GM21515 (cell line): ENCODE measurements around the gene RXFP4.
A peak's percentile ranks its signal among the peaks of the same experiment; 100 is the strongest.
"Not testable (repeated sequence)": the region's sequence is repeated elsewhere in the genome, so short reads cannot be mapped to it uniquely, and the experiment has no call there.

Source experiments
- ATAC-seq: cut with Tn5 transposase; IDR thresholded peaks from one replicate; pipeline ENCODE4 v1.9.1; 2021; ENCODE audit not compliant: unreplicated experiment

RXFP4 gene, protein sequence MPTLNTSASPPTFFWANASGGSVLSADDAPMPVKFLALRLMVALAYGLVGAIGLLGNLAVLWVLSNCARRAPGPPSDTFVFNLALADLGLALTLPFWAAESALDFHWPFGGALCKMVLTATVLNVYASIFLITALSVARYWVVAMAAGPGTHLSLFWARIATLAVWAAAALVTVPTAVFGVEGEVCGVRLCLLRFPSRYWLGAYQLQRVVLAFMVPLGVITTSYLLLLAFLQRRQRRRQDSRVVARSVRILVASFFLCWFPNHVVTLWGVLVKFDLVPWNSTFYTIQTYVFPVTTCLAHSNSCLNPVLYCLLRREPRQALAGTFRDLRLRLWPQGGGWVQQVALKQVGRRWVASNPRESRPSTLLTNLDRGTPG

DNA sequence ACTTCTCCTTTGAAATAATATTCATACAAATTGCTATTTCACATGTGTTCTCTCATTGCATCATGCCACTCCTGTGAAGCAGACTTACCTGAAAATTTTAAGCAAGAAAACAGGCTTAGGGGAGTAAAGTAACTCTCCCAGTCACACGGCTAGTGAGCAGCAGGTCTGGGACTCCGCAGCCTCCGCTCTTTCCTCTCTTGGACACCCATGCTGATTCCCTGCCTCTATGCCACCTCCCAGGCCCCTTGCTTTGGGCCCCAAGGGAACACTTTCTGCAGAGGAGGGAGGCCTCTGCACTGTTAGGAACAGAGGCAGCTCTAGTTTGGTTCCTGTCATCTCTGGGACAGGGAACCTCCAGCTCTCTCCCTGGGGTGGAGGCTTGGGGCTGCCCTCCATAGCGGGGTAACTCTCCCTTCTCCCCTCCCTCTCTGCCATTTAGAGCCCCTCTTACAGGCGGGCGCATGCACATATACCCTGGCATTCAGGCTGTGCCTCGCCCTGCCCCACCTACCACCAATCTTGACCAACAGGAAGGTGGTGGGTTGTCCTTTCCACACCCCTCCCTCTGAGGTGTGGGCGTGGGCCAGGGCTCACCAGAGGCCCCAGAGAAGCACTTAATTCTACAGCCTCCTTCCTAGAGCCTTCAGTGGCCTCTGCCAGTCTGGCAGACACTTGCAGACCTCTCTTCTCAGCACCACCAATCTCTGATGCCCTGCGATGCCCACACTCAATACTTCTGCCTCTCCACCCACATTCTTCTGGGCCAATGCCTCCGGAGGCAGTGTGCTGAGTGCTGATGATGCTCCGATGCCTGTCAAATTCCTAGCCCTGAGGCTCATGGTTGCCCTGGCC lies at the start of gene RXFP4:
RXFP4 (plus strand) TSS at position 646 of the 852 bp plus-strand sequence; CDS start at position 718, 72 bp downstream.
- no peak for ATAC-seq

DNA sequence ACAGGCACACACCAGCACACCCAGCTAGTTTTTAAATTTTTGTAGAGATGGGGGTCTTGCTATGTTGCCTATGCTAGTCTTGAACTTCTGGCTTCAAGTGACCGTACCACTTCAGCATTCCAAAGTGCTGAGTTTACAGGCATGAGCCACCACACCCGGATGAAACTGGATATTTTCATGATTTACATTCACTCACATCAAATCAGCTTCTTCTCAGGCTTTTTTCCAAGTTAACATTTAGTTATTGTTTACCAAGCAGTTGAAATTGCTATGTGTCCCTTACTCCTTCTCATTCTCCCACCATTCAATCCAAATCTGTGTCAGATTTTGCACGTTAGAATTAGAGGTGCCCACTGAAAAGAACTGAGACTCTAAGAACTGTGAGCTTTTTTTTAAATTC lies 48.6 kb upstream of the RXFP4 start:
- no peak for ATAC-seq

DNA sequence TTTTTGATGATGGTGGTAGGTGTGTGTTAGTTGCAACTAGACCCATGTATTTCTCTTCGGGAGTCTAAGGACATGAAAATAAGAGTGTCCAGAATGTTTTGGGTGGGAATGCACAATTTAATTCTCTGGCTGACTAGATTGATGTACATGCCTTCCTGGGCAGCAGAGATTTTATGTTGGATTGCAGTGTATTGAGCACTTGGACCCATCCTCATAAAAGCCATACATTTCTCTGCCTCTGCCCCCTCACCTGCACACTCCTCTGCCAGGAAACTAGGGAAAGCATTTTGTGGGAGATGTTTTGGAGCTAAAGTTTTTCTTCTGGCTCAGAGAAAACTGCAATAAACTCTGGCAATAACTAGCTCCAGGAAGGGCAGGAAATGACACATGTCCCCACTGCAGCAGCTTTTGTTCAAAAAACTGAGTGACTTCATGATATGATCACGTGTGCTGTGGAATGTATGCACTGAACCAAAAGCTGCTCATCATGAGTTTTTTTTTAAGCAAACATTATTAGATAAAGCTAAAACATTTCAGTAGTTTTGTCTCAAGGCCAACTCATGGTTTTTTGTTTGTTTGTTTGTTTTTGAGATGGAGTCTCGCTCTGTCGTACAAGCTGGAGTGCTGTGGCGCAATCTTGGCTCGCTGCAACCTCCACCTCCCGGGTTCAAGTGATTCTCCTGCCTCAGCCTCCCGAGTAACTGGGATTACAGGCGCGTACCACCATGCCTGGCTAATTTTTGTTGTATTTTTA lies 47.9 kb upstream of the RXFP4 start:
- no peak for ATAC-seq

DNA sequence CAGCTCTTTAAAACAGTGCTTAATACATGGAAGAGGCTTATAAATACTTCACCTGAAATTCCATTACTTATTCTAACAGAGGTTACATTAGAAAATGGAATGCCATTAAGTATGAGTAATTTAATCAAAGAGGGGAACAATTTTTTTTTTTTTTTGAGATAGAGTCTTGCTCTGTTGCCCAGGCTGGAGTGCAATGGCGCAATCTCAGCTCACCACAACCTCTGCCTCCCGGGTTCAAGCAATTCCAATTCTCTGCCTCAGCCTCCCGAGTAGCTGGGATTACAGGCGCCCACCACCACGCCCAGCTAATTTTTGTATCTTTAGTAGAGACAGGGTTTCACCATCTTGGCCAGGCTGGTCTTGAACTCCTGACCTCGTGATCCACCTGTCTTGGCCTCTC lies 45.8 kb upstream of the RXFP4 start:
- not testable (repeated sequence) for ATAC-seq

DNA sequence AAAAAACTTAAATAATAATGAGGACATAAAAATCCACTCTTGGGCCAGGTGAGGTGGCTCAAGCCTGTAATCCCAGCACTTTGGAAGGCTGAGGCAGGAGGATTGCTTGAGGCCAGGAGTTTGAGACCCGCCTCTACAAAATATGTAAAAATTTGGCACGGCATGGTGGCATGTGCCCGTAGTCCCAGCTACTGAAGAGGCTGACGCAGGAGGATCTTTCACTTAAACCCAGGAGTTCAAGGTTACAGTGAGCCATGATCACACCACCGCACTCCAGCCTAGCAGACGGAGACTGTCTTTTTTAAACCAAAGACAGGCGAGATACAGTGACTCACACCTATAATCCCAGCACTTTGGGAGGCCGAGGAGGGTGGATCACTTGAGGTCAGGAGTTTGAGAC lies 45.0 kb upstream of the RXFP4 start:
- not testable (repeated sequence) for ATAC-seq

DNA sequence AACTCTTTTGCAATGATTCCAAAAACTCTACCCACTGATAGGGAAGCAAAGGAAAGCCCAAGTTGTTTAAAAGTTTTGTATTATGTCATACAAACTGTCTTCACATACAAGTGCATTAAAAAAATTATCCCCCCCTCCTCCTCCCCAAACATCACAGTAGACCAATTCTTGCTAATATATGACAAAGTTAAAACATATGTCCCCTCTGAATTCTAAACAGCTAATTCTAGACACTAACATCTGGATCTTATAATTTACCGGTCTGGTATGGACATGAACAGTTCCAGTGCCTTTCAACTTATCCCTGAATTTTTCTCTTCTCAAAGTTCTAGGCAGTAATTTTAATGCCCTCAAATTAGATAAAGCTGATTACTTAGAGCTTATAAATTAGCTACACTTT lies 43.7 kb upstream of the RXFP4 start:
- no peak for ATAC-seq

DNA sequence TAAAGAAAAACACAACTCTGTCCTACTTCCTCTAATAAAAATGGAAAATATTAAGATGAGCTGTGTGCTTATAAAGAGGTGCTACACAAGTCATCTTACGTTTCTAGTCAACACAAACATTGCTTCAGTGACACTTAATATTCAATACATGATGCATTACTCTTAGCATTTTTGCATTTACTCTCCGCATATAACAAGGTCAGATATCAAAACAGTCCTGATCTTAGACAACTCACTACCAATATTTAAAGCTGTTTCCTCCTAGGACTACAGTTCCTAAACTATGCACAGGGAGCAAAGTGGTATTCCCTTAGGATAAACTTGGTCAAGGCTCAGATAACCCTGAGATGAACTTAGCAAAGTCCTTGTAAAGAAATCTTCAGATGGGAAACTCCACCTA lies 42.5 kb upstream of the RXFP4 start:
- ATAC-seq = no peak

DNA sequence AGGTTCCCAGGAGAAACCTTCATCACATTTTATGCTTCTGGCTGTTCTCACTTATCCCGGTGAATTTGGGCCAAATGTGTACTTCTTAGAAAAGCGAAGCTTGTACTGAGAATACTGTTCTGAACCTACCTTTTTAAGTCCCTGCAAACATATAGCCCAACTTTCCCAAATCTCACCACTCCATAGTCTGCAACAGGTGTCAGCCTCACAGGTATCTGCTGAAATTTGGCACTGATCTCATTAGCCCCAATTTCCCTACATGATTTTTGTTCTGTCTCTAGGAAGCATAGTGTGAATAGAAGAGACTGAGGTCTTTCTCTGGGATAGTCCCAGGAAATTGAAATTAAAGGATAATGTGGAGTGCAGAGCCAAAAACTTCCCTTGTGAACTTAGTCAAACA lies 41.8 kb upstream of the RXFP4 start:
- ATAC-seq = no peak

DNA sequence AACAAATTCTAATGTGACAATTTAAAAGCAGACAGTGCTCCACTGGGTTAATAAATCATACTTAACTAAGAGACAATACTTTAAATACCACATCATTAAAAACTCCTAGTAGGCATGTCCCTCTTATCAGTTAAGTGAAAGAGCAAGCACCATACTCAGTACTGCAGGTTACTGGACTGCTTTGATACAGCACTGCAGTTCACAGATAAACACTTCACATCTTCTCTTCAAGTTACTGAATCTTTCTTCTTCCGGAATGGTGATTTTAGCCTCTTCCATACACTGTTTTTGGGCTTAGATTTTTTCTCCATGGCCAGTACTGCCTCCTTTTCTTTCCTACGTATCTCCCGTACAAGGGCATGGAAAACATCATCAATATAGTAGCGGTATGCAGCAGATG lies 41.3 kb upstream of the RXFP4 start:
- no peak for ATAC-seq

DNA sequence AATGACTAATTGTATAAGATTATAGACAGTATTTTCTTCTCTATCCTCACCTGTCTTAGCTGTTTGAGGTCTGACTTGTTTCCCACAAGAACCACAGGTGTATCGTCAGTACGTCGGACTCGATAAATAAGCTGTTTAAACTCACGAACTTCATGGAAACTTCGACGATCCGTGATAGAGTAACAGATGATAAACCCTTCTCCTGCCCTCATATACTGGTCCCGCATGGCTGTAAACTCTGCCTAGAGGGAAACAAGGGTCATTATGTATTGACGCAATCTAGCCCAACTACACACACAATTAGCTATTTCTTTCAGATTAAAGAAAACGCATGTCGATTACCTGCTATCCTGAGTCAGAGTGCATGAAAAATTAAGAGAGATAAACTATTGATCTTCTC lies 37.2 kb upstream of the RXFP4 start:
- no peak for ATAC-seq

DNA sequence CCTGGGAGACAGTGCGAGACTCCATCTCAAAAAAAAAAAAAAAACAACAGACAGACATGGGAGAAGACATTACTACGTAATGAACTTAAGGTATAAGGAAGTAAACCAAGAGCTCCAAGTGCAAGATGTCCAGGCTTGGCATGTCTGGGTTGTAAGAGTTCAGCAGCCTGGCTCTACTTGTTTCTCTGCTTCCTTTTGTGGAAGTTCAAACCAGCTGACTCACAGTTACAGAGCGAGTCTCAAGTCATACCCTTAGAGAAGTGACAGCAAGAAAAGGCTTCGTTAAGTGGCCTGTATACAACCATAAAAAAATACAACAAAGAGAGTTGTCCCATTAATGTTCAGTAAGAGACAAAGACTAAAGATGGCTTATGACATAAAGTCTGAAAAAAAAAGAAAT lies 31.5 kb upstream of the RXFP4 start:
- no peak for ATAC-seq

DNA sequence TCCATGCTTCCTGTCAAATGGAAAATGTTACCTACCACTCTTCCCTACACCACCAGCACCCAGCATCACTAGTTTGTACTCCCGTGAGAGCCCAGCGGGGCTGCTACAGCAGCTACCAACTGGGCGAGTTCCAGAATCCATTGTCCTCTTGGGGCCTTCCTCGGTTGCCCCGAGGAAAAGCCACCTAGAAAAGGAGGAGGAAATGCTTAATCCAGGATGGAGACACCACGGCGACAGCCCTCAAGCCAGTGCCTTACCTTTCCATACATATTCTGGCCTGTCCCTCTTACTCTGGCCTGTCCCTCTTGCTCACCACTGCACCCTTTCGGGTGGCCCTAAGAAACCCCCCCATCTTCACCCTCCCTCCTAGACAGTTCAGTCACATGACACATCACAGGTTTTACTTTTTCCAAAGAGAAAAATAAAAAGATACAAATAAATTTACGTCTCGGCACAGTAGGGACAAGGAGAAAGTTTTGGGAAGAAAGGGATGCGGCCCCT lies 30.8 kb upstream of the RXFP4 start:
- ATAC-seq = no peak

DNA sequence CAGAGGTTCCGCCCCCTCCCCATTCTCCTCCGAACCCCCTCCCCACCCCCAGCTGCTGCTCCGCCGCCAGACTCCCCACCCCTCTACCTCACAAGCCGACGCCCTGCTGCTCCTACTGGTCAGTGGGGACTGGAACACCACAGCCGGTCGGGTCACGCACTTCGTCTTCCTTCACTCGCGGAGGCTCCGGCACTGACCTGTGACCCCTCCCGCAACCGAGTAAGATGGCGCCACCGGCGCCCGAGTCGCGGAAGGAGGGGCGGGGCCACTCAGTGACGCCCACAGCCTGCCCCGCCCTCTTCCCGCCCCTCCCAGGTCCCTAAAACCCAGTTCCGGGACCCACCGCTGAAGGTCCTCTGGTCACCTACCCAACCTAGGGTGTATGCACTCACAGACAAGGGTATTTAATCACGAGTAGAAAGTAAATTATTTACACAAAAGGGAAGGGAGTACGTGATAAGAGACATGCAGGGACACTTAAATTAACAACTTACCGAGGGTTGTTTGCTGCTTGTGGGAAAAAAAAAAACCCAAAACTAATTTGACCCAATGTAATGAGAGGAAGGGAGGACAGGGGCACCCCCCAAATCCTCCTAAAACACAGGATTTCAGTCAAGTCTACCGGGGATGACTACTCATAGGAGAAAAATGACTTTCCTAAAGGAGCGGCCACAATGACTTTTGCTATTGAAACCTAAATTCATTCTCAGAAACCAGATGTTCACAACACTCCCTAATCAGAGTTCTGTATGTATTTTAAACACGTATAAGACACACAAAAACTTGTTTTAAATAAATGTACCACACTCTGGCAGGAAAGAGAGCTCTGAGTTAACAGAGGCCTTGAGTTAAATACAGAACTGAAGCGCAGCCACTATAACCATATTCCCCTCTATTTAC lies 30.0 kb upstream of the RXFP4 start, which contains the start of gene RIT1:
RIT1 (minus strand) TSS at position 194 of the 900 bp plus-strand sequence. CDS start 588 bp downstream, outside the sequence.
- ATAC-seq = peak; percentile 82

DNA sequence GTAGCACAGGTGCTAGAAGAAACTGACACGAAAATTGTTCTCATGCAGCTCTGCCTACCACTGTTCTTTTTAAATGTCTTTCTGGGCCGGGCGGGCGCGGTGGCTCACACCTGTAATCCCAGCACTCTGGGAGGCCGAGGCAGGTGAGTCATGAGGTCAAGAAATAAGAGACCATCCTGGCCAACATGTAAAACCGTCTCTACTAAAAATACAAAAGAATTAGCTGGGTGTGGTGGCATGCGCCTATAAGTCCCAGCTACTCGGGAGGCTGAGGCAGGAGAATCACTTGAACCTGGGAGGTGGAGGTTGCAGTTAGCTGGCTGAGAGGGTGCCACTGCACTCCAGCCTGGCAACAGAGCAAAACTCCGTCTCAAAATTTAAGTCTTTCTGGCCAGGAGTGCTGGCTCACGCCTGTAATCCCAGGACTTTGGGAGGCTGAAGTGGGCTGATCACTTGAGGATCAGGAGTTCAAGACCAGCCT lies 29.3 kb upstream of the RXFP4 start:
- no peak for ATAC-seq

DNA sequence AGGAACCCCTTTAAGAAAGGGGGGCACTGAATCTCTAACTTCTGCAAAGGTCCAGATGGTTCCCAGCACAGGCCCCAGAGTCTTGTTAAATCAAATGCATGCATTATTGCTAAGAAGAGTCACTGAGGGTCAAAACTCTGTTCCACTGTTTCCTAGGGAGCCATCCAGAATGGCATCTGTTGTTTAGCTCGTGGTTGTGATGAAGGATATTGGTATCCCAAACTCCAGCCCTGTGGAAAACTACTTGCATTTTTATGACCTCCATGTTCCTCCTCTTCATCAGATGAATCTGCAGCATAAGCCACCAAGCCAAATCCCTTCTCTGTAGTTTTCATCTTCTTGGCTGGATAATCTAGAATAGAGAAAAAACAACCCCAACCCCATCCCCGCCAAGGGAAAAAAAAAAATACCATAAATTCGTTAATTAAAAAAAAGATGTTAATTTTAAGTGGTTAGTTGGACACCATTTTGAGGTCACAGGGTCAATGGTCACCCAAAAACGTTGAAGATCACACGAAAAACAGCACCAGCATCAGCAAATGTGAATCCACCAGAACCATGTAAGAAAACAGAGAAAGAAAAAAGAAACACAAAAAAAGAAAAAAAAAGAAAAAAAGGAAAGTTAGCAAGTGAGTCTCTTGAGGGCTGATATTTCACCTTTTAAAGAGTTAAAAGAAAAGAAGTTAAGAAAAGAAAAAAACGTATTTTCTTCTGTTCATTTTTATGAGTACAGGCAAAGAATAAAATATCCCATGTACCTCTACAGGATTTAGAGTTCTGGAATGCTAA lies 27.3 kb upstream of the RXFP4 start:
- ATAC-seq = no peak

DNA sequence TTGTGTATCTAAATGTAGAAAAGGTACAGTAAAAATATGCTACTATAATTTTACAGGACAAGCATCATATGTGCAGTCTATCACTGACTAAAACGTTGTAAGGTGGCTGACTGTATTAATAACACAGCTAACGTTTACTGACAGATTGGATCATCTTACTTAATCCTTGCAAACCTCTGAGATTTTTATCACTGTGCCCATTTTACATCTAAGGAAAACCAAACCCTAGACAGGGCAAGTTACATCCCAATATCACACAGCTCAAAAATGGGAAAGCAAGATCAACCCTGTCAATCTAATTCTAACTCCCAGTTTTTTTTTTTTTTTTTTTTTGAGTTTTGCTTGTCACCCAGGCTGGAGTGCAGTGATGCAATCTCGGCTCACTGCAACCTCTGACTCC lies 22.8 kb upstream of the RXFP4 start:
- no peak for ATAC-seq

DNA sequence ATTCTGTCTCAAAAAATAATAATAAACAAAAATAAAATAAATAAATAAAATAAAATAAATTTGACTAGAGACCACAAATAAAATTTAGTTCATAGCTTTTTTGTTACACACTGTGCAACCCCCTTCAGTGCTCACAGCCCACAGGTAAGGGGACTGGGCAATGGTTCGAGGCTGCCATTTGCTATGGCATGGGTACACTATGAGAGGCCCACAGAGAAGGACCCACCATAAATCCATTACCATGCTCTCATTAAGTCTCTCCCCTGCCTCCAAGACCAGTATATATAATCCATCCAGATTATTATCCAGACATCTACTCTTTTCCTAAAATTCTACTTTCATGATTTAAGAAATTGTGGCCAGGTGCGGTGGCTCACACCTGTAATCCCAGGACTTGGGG lies 21.6 kb upstream of the RXFP4 start:
- no peak for ATAC-seq

DNA sequence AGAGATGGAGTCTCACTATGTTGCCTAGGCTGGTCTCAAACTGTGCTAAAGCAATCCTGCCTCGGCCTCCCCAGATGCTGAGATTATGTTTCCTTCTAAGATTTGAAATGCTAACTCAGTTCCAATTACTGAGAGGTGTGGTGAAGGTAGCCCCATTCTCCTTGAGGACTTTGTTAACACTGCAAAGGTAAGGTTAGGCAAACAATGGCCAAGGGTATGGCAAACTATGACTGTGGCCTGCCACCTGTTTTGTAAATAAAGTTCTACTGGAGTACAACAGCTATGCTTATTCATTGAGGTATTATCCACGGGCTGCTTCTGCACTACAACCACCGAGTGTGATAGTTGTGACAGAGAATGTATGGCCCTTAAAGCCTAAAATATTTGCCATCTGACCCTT lies 20.7 kb upstream of the RXFP4 start:
- no peak for ATAC-seq

DNA sequence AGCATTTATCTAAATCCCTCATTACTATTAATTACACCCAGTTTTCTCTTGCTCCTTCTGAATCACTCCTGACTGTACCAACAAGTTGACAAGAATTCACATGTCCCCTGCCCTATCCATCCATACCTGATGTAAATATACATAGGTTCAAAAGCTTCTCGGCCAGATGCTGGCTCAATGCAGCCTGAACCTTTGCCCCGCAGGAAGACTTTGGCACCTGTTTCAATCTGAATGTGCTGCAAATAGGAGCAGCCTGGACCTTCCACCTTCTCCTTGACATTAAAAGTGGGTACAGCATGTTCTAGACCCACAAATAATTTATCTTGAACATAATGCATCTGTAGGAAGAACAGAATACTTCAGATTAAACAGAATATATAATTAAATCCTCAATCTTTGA lies 15.9 kb upstream of the RXFP4 start:
- no peak for ATAC-seq
